Adrenal gland (tissue), 5 donors: Measurements from ENCODE around the gene NTRK1.

Experiments used
- POLR2A ChIP-seq, 2 donors: fragments of 450-650 bp; IDR thresholded peaks; one replicate each; pipeline ENCODE4 v1.6.1; 2017; ENCODE audit warnings: antibody characterized with exemption in 2 of 2, mild to moderate bottlenecking in 2 of 2, moderate library complexity in 1 of 2
- TF ChIP-seq, protein P1 (sequence below), 6 experiments: fragments of 450-650 bp in 4 of 6; fragments of 200-600 bp in 2 of 6; sonication (generic) in 1 of 6; IDR thresholded peaks; 1 replicate in 5 of 6; 2 replicates in 1 of 6; pipeline versions ENCODE4 v1.5.1 to v1.8.0; 2016 to 2021; ENCODE audit warnings: antibody characterized with exemption in 6 of 6, mild to moderate bottlenecking in 2 of 6, moderate library complexity in 1 of 6
- donor health status: DM: no; HTN: no; CAD: no.

DNA sequence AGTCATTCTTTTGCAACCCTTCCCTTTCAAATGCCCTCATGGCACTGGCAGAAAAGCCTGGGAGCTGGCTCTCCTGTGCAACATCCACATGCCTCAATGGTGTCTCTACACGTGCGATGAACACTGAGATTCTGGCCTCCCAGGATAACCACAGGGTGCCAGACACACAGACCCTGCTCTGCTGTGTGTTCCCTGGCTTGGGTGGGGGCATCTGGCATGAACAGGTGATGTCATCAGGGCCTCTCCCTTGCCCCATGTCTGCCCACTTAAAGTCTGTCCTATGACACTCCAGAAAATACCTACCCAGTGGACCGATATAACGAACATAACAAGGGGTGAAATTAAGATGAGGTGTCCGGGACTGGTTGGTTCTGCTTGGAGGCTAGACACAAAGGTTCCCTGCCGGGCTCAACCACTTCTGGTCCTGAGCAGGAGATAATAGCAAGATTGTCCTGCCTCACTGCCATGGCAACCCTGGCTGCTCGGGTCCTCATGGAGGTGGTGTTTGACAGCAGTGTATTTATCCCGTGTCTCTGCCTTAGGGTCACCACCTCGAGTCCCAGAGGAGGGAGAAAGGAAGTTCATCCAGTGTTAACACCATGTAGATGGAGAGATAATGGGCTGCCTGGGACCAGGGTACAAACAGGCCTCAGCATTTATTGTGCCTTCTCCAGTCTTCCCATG, 21.1 kb upstream of the NTRK1 start:
- TF ChIP-seq, protein P1, sequence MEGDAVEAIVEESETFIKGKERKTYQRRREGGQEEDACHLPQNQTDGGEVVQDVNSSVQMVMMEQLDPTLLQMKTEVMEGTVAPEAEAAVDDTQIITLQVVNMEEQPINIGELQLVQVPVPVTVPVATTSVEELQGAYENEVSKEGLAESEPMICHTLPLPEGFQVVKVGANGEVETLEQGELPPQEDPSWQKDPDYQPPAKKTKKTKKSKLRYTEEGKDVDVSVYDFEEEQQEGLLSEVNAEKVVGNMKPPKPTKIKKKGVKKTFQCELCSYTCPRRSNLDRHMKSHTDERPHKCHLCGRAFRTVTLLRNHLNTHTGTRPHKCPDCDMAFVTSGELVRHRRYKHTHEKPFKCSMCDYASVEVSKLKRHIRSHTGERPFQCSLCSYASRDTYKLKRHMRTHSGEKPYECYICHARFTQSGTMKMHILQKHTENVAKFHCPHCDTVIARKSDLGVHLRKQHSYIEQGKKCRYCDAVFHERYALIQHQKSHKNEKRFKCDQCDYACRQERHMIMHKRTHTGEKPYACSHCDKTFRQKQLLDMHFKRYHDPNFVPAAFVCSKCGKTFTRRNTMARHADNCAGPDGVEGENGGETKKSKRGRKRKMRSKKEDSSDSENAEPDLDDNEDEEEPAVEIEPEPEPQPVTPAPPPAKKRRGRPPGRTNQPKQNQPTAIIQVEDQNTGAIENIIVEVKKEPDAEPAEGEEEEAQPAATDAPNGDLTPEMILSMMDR (IDR thresholded peaks at IDR 0.05) = no peak
- TF ChIP-seq POLR2A (IDR thresholded peaks at IDR 0.05) = no peak
